GM10248 (cell line): ENCODE results near the gene MYO9B.

Experiments
- CTCF ChIA-PET: fragments of 300-600 bp; sonication (Branson Sonifier 250); formaldehyde crosslinking; extraction: SDS; loops from one replicate; lab custom pipeline; 2021; ENCODE audit warnings: antibody characterized with exemption; lab: Yijun Ruan, JAX
- POLR2A ChIA-PET: fragments of 350-650 bp; sonication (Branson Sonifier 250); formaldehyde crosslinking; extraction: SDS; loops from one replicate; lab custom pipeline; 2020; ENCODE audit warnings: antibody characterized with exemption; lab: Yijun Ruan, JAX
- DNase-seq: peaks from one replicate; pipeline ENCODE4 v3.0.0; 2012; ENCODE audit errors: extremely low spot score
- CTCF ChIP-seq: IDR thresholded peaks from 2 replicates; pipeline ENCODE4 v1.5.1; 2012; ENCODE audit warnings: mild to moderate bottlenecking, low read depth; ENCODE audit errors: extremely low read depth, missing control alignments, control extremely low read depth

The MYO9B gene

GRCh38 chr19:17242431-17243208 lies 167.0 kb downstream of the MYO9B start:
- ChIA-PET POLR2A (interaction anchor here (0.6 to 1.6 kb wide), 3 partner anchors 21 to 59 kb away, joined by 3 to 6 read pairs (median 3); partner anchors contain the start of gene BABAM1), CTCF (interaction anchor here (1.2 to 3.3 kb wide), 3 partner anchors 16 to 19 kb away, joined by 3 to 23 read pairs (median 4); partner anchors contain the start of gene OCEL1)
- no peak for TF ChIP-seq CTCF
- no peak for DNase-seq

- CTCF ChIA-PET = interaction anchor here (1.2 to 3.3 kb wide), 3 partner anchors 16 to 19 kb away, joined by 3 to 23 read pairs (median 4); partner anchors contain the start of gene OCEL1
- no peak for TF ChIP-seq CTCF
- DNase-seq = no peak
- POLR2A ChIA-PET = interaction anchor here (1.6 kb wide), 1 partner anchor 24 kb away, joined by 3 read pairs; the partner anchor contains the start of gene BABAM1
Measured at GRCh38 chr19:17243211-17243829, 167.7 kb downstream of the MYO9B start.

DNA sequence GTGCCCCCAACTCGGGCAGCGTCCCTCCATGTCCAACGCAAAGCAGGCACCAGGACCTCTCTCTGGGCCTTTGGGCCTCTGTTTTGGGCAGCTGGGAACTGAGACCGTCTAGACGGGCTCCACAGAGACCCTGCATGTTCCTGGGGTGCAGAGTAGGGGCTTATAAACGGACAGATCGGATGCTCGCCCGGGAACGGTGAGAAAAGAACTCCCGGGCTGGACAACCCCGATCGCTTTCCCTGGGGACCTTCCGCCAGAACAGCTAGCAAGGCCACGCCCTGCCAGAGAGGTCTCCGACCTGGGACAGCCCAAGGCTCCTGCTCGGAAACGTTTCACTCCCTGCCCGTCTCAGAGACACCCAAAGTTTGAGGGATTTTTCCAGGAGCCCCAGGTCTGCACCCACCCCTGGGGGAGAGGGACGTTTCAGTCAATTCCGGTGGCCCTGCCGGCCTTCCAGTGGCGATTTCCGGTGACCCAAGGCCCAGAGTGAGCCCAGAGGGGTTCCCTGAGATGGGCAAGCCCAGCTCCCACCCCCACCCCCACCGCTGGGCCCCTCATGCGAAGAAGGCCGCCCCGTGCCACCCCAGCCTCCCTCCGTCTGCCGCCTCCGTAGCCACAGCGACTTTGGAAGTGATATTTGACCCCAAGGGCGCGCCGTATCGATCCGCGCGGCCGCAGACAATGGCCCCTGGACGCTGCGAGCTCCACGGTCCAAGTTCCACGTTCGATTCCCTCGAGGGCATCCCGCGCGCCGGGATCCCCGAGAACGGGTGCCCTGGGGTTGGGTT lies 168.4 kb downstream of the MYO9B start:
- CTCF ChIA-PET = interaction anchor here (1.0 to 3.3 kb wide), 4 partner anchors 9 to 23 kb away, joined by 4 to 23 read pairs (median 4); partner anchors contain the start of genes BABAM1 and OCEL1
- DNase-seq = no peak

GRCh38 chr19:17244618-17245534 lies 169.3 kb downstream of the MYO9B start:
- no peak for TF ChIP-seq CTCF
- ChIA-PET CTCF (interaction anchor here (1.0 to 3.3 kb wide), 3 partner anchors 10 to 22 kb away, joined by 4 to 23 read pairs (median 4); partner anchors contain the start of gene BABAM1), POLR2A (no interaction called here)
- no peak for DNase-seq

More for the DNA sequence above, 168.4 kb downstream of the MYO9B start:
- TF ChIP-seq CTCF = no peak
- POLR2A ChIA-PET = interaction anchor here (1.6 kb wide), 1 partner anchor 23 kb away, joined by 3 read pairs; the partner anchor contains the start of gene BABAM1

DNA sequence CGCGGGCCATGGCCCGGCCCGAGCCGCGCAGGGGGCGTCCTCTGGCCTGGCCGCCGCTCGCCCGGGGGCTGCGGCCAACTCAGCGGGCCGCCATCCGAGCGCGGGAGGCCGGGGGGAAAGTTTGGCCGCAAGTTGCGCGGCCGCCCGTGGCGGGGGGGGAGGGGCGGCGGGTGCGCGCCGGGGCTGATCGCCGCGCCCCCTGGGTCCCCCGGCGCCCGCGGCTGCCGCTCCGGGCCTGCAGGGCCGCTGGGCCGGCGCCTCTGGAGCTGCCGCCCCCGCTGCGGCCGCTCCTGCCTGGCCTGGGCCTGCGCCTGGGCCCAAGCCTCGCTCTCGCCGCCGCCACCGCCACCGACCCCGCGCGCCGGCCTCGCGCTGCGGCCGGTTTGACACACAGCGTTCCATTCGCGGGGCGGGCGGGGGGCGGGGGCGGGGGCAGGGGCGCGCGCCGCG lies 170.0 kb downstream of the MYO9B start, which contains the start of gene NR2F6:
TSS of gene NR2F6 (minus strand) at position 385 of the 450 bp plus-strand sequence. CDS start 699 bp downstream, outside the sequence.
- POLR2A ChIA-PET = no interaction called here
- no peak for TF ChIP-seq CTCF
- CTCF ChIA-PET = no interaction called here
- DNase-seq = no peak
